Fibroblast of lung (primary cell): ENCODE measurements around the gene LCN10. TPM values are rescaled to one million over a fixed set of nuclear protein-coding genes. Genes with fewer than 3 reads are reported as not detected.

ENCODE experiments used
- DNase-seq, 2 donors: peaks; one replicate each; pipeline versions ENCODE4 v3.0.0 to v3.0.0-alpha.2; 2010; ENCODE audit warnings: low read depth in 2 of 2
- H2AFZ ChIP-seq: 2 replicates; pipeline ENCODE4 v1.5.1; 2012; ENCODE audit warnings: low read length, control low read depth, inconsistent platforms
- H3K27ac ChIP-seq: 2 replicates; pipeline ENCODE4 v1.5.1; 2011; ENCODE audit warnings: low read length, control low read depth; ENCODE audit not compliant: insufficient read depth
- H3K27me3 ChIP-seq: 2 replicates; pipeline ENCODE4 v1.5.1; 2011; ENCODE audit warnings: mild to moderate bottlenecking, low read length; ENCODE audit not compliant: control insufficient read depth, insufficient read depth
- H3K36me3 ChIP-seq: 2 replicates; pipeline ENCODE4 v1.5.1; 2011; ENCODE audit warnings: low read length; ENCODE audit not compliant: control insufficient read depth, insufficient read depth
- H3K4me1 ChIP-seq: 2 replicates; pipeline ENCODE4 v1.5.1; 2011; ENCODE audit warnings: low read length; ENCODE audit not compliant: control insufficient read depth, insufficient read depth; ENCODE audit errors: extremely low read depth
- H3K4me2 ChIP-seq: 2 replicates; pipeline ENCODE4 v1.5.1; 2011; ENCODE audit warnings: low read length, control low read depth; ENCODE audit not compliant: insufficient read depth; ENCODE audit errors: extremely low read depth
- H3K4me3 ChIP-seq, 4 experiments: fragments of 200-600 bp in 1 of 4; sonication (generic) in 1 of 4; replicated peaks in 1 of 4; 2 replicates each; pipeline ENCODE4 v1.5.1; 2011 to 2016; ENCODE audit warnings: low read length in 4 of 4, low read depth in 3 of 4, mild to moderate bottlenecking in 3 of 4, control low read depth in 2 of 4, inconsistent platforms in 1 of 4, mixed read lengths in 1 of 4; ENCODE audit not compliant: insufficient read depth in 1 of 4; ENCODE audit errors: control extremely low read depth in 1 of 4
- H3K79me2 ChIP-seq: 2 replicates; pipeline ENCODE4 v1.5.1; 2012; ENCODE audit warnings: mild to moderate bottlenecking, low read length, inconsistent platforms; ENCODE audit not compliant: control insufficient read depth, insufficient read depth
- H3K9ac ChIP-seq: 2 replicates; pipeline ENCODE4 v1.5.1; 2011; ENCODE audit warnings: mild to moderate bottlenecking, low read length, control low read depth; ENCODE audit not compliant: insufficient read depth
- H3K9me3 ChIP-seq: 2 replicates; pipeline ENCODE4 v1.5.1; 2012; ENCODE audit warnings: low read depth, low read length; ENCODE audit not compliant: control insufficient read depth, insufficient read depth
- H4K20me1 ChIP-seq: 2 replicates; pipeline ENCODE4 v1.5.1; 2011; ENCODE audit warnings: low read length; ENCODE audit not compliant: control insufficient read depth, insufficient read depth; ENCODE audit errors: extremely low read depth
- CTCF ChIP-seq, 2 donors: IDR thresholded peaks in 1 of 2; conservative IDR thresholded peaks in 1 of 2; 1 replicate in 1 of 2; 2 replicates in 1 of 2; pipeline ENCODE4 v1.5.1; 2011 to 2012; ENCODE audit warnings: low read length in 2 of 2, control low read depth in 1 of 2, inconsistent platforms in 1 of 2, low read depth in 1 of 2, mild to moderate bottlenecking in 1 of 2
- EZH2 ChIP-seq: IDR thresholded peaks from 2 replicates; pipeline ENCODE4 v1.5.1; 2012; ENCODE audit warnings: low read length, control low read depth, mild to moderate bottlenecking; ENCODE audit errors: missing control alignments
- polyA plus RNA-seq, 2 donors: library from polyadenylated mRNA; depleted of rRNA in 1 of 2; stranded (reverse) in 1 of 2; unstranded in 1 of 2; fragments of >200 nt; gene quantifications; 2 replicates each; pipeline ENCODE4 v1.2.1, GENCODE V29; 2011 to 2012; ENCODE audit warnings: missing spikeins in 1 of 2
- total RNA-seq: library from RNA; depleted of rRNA; stranded (reverse); fragments of >200 nt; gene quantifications from 2 replicates; pipeline ENCODE4 v1.2.1, GENCODE V29; 2014

LCN10 gene
- total and polyA plus RNA-seq, 2 donors (not counting 1 experiment from before 2014, with no cell fraction given) = not detected

DNA sequence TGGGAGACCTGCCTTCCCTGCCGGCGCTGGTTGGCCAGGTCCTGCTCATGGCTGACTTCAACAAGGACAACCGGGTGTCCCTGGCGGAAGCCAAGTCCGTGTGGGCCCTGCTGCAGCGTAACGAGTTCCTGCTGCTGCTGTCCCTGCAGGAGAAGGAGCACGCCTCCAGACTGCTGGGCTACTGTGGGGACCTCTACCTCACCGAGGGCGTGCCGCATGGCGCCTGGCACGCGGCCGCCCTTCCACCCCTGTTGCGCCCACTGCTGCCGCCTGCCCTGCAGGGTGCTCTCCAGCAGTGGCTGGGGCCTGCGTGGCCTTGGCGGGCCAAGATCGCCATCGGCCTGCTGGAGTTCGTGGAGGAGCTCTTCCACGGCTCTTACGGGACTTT lies 19.8 kb downstream of the LCN10 start:
- TF ChIP-seq EZH2 (no peak), CTCF (conservative IDR thresholded peaks at IDR 0.05 in 1 of 2, IDR thresholded peaks at IDR 0.05 in 1 of 2; ENCODE audit: low read depth in 1 of 2, low read length in 2 of 2) (no peak)
- no peaks in the 10 kb centered on the region for H4K20me1 ChIP-seq
- H3K79me2 ChIP-seq = peaks cover 30% of the 10 kb centered on the region
- no peak overlapping the region for H3K4me2 ChIP-seq
- peaks cover 26% of the 10 kb centered on the region for H3K36me3 ChIP-seq
- H3K27me3 ChIP-seq = no peaks in the 10 kb centered on the region
- no peak overlapping the region for H2AFZ ChIP-seq
- no peak overlapping the region for H3K27ac ChIP-seq
- H3K4me3 ChIP-seq = no peak overlapping the region
- no peak for DNase-seq
- peaks cover 16% of the 10 kb centered on the region for H3K4me1 ChIP-seq
- H3K9me3 ChIP-seq = no peaks in the 10 kb centered on the region
- H3K9ac ChIP-seq = no peak overlapping the region

DNA sequence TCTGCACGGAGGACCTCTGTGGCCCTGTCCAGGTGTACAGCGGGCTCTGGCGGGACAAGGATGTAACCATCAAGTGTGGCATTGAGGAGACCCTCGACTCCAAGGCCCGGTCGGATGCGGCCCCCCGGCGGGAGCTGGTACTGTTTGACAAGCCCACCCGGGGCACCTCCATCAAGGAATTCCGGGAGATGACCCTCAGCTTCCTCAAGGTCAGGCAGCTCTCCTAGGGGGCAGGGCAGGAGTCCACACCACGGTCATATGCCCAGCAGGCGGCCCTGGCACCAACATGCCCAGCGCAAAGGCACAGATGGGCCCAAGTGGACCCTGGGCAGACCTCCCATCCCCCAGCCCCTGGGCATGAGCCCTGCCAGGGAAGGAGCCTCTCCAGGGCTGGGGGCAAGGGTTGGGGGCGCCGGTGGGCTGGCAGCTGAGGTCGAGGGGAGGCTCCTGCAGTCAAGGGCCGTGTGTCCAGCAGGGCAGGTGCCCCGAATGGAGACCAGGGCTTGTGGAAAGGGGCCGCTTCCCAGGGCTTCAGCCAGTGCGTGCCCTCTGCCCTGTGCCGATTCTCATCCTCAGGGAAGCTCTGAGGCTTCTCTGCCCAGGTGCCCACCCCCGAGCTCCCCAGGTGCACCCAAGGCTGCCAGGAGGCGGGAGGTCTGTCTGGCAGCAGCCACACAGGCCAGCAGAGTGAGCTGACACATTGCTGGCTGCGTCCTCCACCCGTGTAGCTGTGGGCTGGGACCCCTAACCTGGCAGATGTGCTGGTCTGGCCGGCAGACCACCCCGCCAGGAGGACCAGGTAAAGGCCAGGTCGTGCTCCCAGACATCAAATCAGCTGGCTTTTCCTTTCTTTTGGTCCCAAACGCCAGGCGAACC lies 20.4 kb downstream of the LCN10 start:
- Histone ChIP-seq H3K4me3 (no peak overlapping the region), H4K20me1 (no peaks in the 10 kb centered on the region), H3K79me2 (peaks cover 25% of the 10 kb centered on the region), H3K4me2 (no peak overlapping the region), H3K9ac (no peak overlapping the region), H3K36me3 (peaks cover 26% of the 10 kb centered on the region), H2AFZ (no peak overlapping the region), H3K27ac (no peak overlapping the region), H3K4me1 (peaks cover 16% of the 10 kb centered on the region), H3K9me3 (no peaks in the 10 kb centered on the region), H3K27me3 (no peaks in the 10 kb centered on the region)
- TF ChIP-seq EZH2 (no peak), CTCF (conservative IDR thresholded peaks at IDR 0.05 in 1 of 2, IDR thresholded peaks at IDR 0.05 in 1 of 2; ENCODE audit: low read depth in 1 of 2, low read length in 2 of 2) (no peak)
- DNase-seq = no peak

DNA sequence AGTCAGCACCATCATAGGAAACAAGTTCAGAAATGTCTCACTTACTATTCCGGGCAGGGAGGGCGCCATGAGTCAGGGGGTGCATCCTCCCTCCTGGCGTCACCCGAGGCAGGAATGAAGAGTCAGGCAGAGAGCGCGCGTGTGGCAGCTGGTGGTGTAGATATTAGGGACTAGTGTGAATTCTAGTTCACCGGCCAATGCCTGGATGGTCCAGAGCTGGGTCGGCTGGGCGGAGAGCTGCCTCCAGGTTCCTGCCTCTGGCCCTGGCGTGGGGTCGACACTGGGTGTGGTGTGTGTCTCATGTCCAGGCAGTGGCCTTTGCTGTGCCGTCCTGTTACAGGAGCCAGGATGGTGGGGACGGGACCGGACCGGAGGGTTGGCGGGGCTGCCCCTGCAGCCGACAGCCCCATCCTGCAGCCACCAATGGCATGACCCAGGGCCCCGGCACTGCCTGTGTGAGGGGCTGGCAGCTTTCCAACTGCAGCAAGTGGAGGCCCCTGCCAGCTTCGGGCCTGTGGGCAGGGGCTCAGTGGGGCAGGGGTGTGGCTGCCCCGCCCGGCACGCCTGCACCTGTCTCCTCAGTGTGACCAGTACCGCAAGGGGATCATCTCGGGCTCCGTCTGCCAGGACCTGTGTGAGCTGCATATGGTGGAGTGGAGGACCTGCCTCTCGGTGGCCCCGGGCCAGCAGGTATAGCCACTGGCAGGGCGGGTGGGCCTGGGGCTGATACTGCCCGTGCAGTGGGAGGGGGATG lies 21.2 kb downstream of the LCN10 start:
- H2AFZ ChIP-seq = no peak overlapping the region
- peaks cover 26% of the 10 kb centered on the region for H3K36me3 ChIP-seq
- H3K79me2 ChIP-seq = peaks cover 16% of the 10 kb centered on the region
- H3K4me1 ChIP-seq = peaks cover 13% of the 10 kb centered on the region
- no peaks in the 10 kb centered on the region for H3K9me3 ChIP-seq
- no peaks in the 10 kb centered on the region for H3K27me3 ChIP-seq
- H4K20me1 ChIP-seq = no peaks in the 10 kb centered on the region
- H3K9ac ChIP-seq = no peak overlapping the region
- H3K27ac ChIP-seq = no peak overlapping the region
- no peak for TF ChIP-seq EZH2
- TF ChIP-seq CTCF (conservative IDR thresholded peaks at IDR 0.05 in 1 of 2, IDR thresholded peaks at IDR 0.05 in 1 of 2; ENCODE audit: low read depth in 1 of 2, low read length in 2 of 2) = no peak
- H3K4me3 ChIP-seq = no peak overlapping the region
- peak; percentile 68 to 87 for DNase-seq
- no peak overlapping the region for H3K4me2 ChIP-seq
